Measurements from ENCODE around the gene GMNN.
A peak's percentile ranks its signal among the peaks of the same experiment; 100 is the strongest.
"Not testable (repeated sequence)": the region's sequence is repeated elsewhere in the genome, so short reads cannot be mapped to it uniquely, and the experiment has no call there.

GMNN gene

DNA sequence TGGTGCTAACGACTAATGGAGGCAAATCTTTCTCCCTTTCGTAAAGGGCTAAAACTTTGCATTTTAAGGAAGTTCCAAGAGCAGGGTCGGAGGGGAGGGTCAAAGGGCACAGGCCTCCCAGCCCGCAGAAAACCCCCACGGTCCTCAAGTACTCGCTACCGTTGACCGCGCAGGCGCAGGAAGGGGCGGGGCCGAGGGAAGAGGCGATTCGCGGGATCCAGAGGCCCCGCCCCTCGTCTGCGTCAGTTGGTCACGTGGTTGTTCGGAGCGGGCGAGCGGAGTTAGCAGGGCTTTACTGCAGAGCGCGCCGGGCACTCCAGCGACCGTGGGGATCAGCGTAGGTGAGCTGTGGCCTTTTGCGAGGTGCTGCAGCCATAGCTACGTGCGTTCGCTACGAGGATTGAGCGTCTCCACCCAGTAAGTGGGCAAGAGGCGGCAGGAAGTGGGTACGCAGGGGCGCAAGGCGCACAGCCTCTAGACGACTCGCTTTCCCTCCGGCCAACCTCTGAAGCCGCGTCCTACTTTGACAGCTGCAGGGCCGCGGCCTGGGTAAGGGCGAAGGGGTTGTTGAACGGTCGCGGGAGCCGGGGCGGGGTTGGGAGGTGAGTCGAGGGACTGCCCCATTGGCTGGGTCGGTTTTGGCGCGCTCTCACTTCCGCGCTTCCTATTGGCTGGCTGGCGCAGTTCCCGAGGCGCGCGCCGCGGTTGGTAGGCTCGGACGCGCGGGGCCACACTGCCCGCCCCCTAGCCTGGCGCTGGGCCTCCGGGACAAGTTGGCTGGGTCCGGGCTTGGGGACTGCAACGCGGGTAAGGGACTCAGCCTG is at the start of gene GMNN:
Gene GMNN, plus strand, starts transcription at position 242 of the 824 bp plus-strand sequence. CDS start 2,310 bp downstream, outside the sequence.
- H3K36me3 ChIP-seq (ENCODE audit: insufficient read depth, low read length): no peaks in the 10 kb centered on the region
- H3K9me3 ChIP-seq (ENCODE audit: control insufficient read depth, insufficient read depth, low read length): no peaks in the 10 kb centered on the region
- peak within 1 kb of the TSS; percentile 99 for H3K9ac ChIP-seq (ENCODE audit: low read depth, low read length)
- 0 out of 2 replicates have a peak, but pooled peaks cover 6% of the 10 kb centered on the region for H3K4me1 ChIP-seq (ENCODE audit: insufficient read depth, low read length)

DNA sequence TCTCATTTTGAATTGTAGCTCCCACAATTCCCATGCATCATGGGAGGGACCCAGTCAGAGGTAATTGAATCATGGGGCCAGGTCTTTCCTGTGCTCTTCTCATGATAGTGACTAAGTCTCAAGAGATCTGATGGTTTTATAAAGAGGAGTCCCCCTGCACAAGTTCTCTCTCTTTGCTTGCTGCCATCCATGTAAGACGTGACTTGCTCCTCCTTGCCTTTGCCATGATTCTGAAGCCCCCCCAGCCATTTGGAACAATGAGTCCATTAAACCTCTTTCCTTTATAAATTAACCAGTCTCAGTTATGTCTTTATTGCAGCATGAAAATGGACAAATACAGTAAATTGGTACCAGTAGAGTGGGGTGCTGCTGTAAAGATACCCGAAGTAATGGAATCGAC is 44.1 kb upstream of the GMNN start:
- peaks cover 13% of the 10 kb centered on the region for H3K9me3 ChIP-seq (ENCODE audit: control insufficient read depth, insufficient read depth, low read length)
- H3K36me3 ChIP-seq (ENCODE audit: insufficient read depth, low read length); H3K4me1 ChIP-seq (ENCODE audit: insufficient read depth, low read length); H3K9ac ChIP-seq (ENCODE audit: low read depth, low read length): not testable (repeated sequence)

DNA sequence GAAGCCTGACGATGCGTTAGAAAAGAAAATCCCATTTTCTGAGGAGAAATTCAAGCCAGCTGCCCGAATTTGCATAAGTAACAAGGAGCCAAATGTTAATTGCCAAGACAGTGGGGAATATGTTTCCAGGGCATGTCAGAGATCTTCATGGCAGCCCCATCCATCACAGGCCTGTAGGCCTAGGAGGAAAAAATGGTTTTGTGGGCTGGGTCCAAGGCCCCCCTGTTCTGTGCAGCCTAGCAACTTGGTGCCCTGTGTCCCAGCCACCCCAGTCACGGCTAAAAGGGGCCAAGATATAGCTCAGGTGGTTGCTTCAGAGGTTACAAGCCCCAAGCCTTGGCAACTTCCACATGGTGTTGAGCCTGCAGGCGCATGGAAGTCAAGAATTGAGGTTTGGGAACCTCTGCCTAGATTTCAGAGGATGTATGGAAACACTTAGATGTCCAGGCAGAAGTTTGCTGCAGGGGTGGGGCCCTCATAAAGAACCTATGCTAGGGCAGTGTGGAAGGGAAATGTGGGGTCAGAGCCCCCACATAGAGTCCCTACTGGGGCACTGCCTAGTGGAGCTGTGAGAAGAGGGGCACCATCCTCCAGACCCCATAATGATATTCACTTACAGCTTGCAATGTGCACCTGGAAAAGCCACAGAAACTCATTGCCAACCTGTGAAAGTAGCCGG is 43.1 kb upstream of the GMNN start:
- not testable (repeated sequence) for H3K36me3 ChIP-seq (ENCODE audit: insufficient read depth, low read length); H3K4me1 ChIP-seq (ENCODE audit: insufficient read depth, low read length); H3K9ac ChIP-seq (ENCODE audit: low read depth, low read length)
- peaks cover 13% of the 10 kb centered on the region for H3K9me3 ChIP-seq (ENCODE audit: control insufficient read depth, insufficient read depth, low read length)

DNA sequence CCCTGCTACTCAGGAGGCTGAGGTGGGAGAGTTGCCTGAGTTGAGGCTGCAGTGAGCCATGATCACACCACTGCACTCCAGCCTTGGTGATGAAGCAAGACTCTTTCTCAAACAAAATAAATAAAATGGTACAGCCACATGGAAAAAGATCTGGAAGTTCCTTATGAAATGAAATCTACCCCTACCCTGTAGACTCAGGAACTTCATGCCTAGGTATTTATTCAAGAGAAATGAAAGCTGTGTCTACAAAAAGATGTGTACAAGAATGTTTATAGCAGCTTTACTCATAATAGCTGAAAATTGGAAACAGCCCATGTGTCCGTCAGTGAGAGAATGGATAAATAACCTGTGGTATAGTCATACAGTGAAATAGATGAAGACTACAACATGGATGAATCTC is 40.6 kb upstream of the GMNN start:
- Histone ChIP-seq H3K36me3 (ENCODE audit: insufficient read depth, low read length) (no peaks in the 10 kb centered on the region), H3K4me1 (ENCODE audit: insufficient read depth, low read length) (no peaks in the 10 kb centered on the region), H3K9me3 (ENCODE audit: control insufficient read depth, insufficient read depth, low read length) (peaks cover 13% of the 10 kb centered on the region), H3K9ac (ENCODE audit: low read depth, low read length) (no peak overlapping the region)

DNA sequence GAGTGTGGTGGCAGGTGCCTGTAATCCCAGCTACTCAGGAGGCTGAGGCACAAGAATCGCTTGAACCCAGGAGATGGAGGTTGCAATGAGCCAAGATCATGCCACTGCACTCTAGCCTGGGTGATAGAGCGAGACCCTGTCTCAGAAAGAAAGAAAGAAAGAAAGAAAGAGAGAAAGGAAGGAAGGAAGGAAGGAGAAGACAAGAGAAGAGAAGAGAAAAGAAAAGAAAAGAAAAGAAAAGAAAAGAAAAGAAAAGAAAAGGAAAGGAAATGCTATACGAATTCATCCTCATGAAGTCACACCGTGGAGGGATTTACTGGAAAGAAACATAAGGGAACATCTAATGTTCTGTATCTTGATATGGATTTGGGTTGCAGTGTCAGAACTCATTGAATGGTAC is 40.0 kb upstream of the GMNN start:
- not testable (repeated sequence) for H3K9ac ChIP-seq (ENCODE audit: low read depth, low read length); H3K36me3 ChIP-seq (ENCODE audit: insufficient read depth, low read length); H3K4me1 ChIP-seq (ENCODE audit: insufficient read depth, low read length)
- peaks cover 13% of the 10 kb centered on the region for H3K9me3 ChIP-seq (ENCODE audit: control insufficient read depth, insufficient read depth, low read length)

DNA sequence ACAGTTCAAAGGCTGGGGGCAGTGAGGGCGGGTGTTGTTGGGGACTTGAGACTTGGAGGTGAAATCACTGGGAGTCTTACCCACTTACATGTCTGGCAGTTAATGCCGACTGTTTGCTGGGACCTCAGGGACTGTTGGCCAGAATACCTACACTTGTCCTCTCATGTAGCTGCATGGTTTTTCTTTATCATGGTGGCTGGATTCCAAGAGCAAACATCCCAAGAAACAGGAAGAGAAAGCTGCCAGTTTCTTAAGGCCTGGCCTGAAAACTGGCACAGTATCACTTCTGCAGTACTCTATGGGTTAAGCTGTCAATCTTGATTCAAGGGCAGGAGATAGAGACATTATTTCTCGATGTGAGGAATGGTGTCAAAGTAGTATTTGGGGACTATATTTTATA is 36.0 kb upstream of the GMNN start:
- peaks cover 3% of the 10 kb centered on the region; the same call in 1 of the 2 replicates for H3K4me1 ChIP-seq (ENCODE audit: insufficient read depth, low read length)
- no peak overlapping the region for H3K9ac ChIP-seq (ENCODE audit: low read depth, low read length)
- H3K36me3 ChIP-seq (ENCODE audit: insufficient read depth, low read length): no peaks in the 10 kb centered on the region
- no peaks in the 10 kb centered on the region for H3K9me3 ChIP-seq (ENCODE audit: control insufficient read depth, insufficient read depth, low read length)

DNA sequence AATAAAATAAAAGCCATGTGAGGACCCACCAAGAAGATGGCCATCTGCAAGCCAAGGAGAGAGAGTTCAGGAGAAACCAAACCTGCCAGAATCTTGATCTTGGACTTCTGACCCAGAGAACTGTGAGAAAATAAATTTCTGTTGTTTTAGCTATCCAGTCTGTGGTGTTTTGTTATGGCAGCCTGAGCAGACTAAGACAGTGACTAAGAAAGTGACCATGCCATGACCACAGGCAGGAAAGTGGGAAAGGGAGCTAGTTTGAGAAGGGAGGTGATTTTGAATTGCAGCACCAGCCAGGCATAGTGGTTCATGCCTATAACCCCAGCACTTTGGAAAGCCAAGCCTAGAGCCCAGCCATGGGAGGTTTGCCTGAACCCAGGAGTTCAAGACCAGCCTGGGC is 33.9 kb upstream of the GMNN start:
- no peak overlapping the region for H3K9ac ChIP-seq (ENCODE audit: low read depth, low read length)
- no peaks in the 10 kb centered on the region for H3K9me3 ChIP-seq (ENCODE audit: control insufficient read depth, insufficient read depth, low read length)
- no peaks in the 10 kb centered on the region for H3K36me3 ChIP-seq (ENCODE audit: insufficient read depth, low read length)
- peaks cover 3% of the 10 kb centered on the region; the same call in 1 of the 2 replicates for H3K4me1 ChIP-seq (ENCODE audit: insufficient read depth, low read length)

DNA sequence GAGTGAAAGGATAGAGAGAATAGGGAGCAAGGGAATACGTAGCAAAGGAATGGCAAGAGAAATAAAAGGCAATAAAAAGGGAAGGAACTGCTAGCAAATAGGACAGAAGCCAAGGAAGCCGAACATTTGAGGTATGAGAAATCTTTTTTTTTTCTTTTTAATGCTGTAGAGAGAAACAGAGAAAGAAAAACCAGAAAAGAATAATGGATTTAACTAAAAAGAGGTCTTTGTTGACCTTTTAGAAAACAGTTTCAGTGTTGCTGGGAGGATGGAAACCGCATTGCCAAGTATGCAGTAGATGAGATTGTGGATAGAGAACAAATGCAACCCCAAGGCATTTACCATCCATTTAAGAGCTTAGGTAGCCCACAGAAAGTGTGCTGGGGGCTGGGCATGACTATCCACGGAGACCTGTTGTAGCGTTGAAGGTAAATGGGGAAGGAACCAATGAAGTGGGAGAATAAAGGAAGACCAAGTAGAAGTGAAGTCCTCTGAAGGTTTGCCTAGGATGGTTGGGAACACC is 32.5 kb upstream of the GMNN start:
- H3K4me1 ChIP-seq (ENCODE audit: insufficient read depth, low read length): peaks cover 3% of the 10 kb centered on the region; the same call in 1 of the 2 replicates
- no peaks in the 10 kb centered on the region for H3K9me3 ChIP-seq (ENCODE audit: control insufficient read depth, insufficient read depth, low read length)
- no peak overlapping the region for H3K9ac ChIP-seq (ENCODE audit: low read depth, low read length)
- no peaks in the 10 kb centered on the region for H3K36me3 ChIP-seq (ENCODE audit: insufficient read depth, low read length)

DNA sequence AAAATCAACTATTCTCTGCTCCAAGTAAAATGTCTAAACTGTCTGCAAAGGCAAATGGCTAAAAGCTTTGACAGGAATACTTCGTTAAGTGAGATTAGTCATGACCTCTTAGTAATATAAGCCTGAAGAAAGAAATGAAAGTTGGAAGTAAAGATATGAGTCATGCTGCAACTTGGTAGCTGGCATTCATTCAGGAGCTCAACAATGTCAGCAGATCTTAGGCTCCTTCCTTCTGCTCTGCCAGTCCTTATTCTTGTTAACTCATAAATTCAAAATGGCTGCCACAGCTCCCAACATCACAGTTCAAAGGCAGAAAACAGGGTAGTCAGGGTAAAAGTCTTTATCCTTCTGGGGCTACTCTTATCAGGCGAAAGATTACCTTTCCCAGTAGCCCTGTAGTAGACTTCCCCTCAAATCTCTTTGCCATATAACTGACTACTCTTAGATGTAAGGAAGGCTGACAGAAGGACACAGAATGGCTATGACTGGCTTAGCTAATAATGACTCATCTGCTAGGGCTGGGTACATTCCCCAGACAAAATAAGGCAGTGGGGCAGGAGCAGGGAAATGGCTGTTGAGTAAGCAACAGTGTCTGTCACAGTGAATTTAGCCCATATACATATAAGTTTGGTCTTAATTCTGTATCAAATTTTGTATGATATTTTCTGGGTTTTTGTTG is 31.3 kb upstream of the GMNN start:
- Histone ChIP-seq H3K4me1 (ENCODE audit: insufficient read depth, low read length) (peaks cover 3% of the 10 kb centered on the region; the same call in 1 of the 2 replicates), H3K9me3 (ENCODE audit: control insufficient read depth, insufficient read depth, low read length) (no peaks in the 10 kb centered on the region), H3K36me3 (ENCODE audit: insufficient read depth, low read length) (no peaks in the 10 kb centered on the region), H3K9ac (ENCODE audit: low read depth, low read length) (no peak overlapping the region)

DNA sequence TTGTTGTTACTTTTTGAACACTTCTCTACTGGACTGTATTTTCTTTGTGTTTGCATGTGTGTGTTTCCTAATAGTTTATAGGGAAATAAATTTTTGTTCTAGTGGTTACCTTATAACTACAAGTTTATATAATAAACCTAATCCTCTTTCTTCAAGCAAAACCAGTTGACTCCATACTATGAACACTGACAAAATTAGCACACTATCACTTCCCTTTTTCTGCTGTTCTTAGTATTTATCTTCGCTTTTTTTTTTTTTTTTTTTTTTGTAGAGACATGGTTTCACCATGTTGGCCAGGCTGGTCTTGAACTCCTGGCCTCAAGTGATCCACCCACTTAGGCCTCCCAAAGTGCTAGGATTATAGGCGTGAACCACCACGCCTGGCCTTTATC is 30.8 kb upstream of the GMNN start:
- H3K36me3 ChIP-seq (ENCODE audit: insufficient read depth, low read length): no peaks in the 10 kb centered on the region
- H3K4me1 ChIP-seq (ENCODE audit: insufficient read depth, low read length): peaks cover 3% of the 10 kb centered on the region; the same call in 1 of the 2 replicates
- H3K9me3 ChIP-seq (ENCODE audit: control insufficient read depth, insufficient read depth, low read length): no peaks in the 10 kb centered on the region
- no peak overlapping the region for H3K9ac ChIP-seq (ENCODE audit: low read depth, low read length)

DNA sequence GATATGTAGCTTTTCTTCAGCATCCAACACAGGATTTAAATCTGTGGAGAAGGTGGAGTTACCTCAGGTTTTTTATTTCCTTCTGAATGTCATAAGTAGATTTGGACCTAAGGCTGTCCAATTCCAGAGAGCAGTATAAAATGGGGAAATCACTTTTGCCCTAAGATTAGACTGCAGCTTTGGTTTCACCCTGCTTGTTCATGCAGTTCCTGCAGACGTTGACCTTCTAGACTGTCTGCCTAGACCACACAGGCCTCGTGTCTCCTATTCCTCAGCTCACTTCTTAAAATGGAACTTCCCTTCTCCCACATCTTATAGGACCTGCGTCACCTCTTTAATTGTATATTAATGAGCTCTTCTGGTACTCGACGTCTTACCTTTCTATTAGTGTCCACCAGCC is 29.8 kb upstream of the GMNN start:
- no peak overlapping the region for H3K9ac ChIP-seq (ENCODE audit: low read depth, low read length)
- H3K9me3 ChIP-seq (ENCODE audit: control insufficient read depth, insufficient read depth, low read length): no peaks in the 10 kb centered on the region
- peaks cover 3% of the 10 kb centered on the region; the same call in 1 of the 2 replicates for H3K4me1 ChIP-seq (ENCODE audit: insufficient read depth, low read length)
- no peaks in the 10 kb centered on the region for H3K36me3 ChIP-seq (ENCODE audit: insufficient read depth, low read length)

DNA sequence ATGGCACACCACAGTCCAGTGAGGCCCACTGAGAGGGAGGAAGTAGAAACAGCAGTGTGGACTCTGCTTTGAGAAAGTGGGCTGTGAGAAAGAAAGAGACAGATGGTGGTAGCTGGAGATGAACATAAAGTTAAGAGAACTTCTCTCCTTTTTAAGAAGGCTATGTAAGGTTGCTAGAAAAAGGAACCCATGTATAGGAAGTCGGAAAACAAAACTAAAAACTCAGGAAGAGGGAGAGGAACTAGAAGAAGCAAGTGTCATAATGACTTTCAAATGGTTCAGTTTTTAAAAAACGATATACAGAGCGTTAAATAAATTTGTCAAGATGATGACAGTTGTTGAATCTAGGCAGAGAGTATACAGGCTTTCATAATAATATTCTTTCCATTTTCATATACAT is 25.4 kb upstream of the GMNN start:
- H3K9ac ChIP-seq (ENCODE audit: low read depth, low read length): no peak overlapping the region
- no peaks in the 10 kb centered on the region for H3K4me1 ChIP-seq (ENCODE audit: insufficient read depth, low read length)
- no peaks in the 10 kb centered on the region for H3K36me3 ChIP-seq (ENCODE audit: insufficient read depth, low read length)
- peaks cover 7% of the 10 kb centered on the region; the same call in 1 of the 2 replicates for H3K9me3 ChIP-seq (ENCODE audit: control insufficient read depth, insufficient read depth, low read length)

DNA sequence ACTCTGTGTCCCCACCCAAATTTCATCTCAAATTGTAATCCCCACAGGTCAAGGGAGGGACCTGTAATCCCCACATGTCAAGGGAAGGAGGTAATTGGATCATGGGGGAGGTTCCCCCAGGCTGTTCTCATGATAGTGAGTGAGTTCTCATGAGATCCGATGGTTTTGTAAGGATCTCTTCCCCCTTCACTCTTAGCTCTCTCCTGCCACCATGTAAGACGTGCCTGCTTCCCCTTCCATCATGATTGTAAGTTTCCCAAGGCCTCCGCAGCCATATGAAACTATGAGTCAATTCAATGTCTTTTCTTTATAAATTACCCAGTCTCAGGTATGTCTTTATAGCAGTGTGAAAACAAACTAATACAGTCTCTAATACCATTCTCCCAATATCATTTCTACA is 23.9 kb upstream of the GMNN start:
- not testable (repeated sequence) for H3K9ac ChIP-seq (ENCODE audit: low read depth, low read length); H3K4me1 ChIP-seq (ENCODE audit: insufficient read depth, low read length); H3K9me3 ChIP-seq (ENCODE audit: control insufficient read depth, insufficient read depth, low read length); H3K36me3 ChIP-seq (ENCODE audit: insufficient read depth, low read length)

DNA sequence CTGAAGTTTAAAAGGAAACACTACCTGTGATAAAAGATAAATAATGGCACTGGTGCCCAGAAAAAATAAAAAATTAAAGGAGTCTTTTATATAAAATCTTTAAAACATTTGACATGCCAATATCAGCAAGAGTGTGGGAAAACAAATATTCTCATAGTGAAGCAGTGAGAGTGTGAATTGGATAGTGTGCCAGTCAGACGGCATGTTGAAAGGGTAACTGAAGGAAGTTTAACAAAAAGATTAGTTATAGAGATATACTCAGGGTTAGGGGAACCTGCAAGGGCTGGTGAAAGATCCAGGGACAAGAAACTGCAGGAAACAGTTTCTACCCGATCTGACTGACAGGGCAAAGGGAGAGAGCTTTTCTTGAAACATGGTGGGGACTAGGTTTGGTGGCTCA is 22.2 kb upstream of the GMNN start:
- Histone ChIP-seq H3K9ac (ENCODE audit: low read depth, low read length) (no peak overlapping the region), H3K4me1 (ENCODE audit: insufficient read depth, low read length) (no peaks in the 10 kb centered on the region), H3K36me3 (ENCODE audit: insufficient read depth, low read length) (no peaks in the 10 kb centered on the region), H3K9me3 (ENCODE audit: control insufficient read depth, insufficient read depth, low read length) (peaks cover 7% of the 10 kb centered on the region; the same call in 1 of the 2 replicates)
